Loucy (cell line): ENCODE measurements around the gene S100A9.

Experiments used
- H2AFZ ChIP-seq: fragments of 200-600 bp; sonication (generic); 2 replicates; pipeline ENCODE4 v1.6.0; 2016; ENCODE audit warnings: antibody characterized with exemption, mild to moderate bottlenecking, low read length, moderate library complexity
- H3F3A ChIP-seq: fragments of 200-600 bp; 2 replicates; pipeline ENCODE4 v1.6.0; 2016; ENCODE audit warnings: antibody characterized with exemption, low read depth, mild to moderate bottlenecking
- H3K27me3 ChIP-seq: fragments of 200-600 bp; sonication (generic); 2 replicates; pipeline ENCODE4 v1.6.1; 2014; ENCODE audit warnings: low read length, mild to moderate bottlenecking; ENCODE audit not compliant: insufficient read depth, poor library complexity, severe bottlenecking
- H3K36me3 ChIP-seq: fragments of 200-600 bp; sonication (generic); 2 replicates; pipeline ENCODE4 v1.6.1; 2016; ENCODE audit warnings: low read length; ENCODE audit not compliant: insufficient read depth
- H3K4me1 ChIP-seq: fragments of 200-600 bp; sonication (generic); 2 replicates; pipeline ENCODE4 v1.5.1; 2014; ENCODE audit warnings: low read length, mild to moderate bottlenecking; ENCODE audit not compliant: insufficient read depth, poor library complexity, severe bottlenecking
- H3K4me2 ChIP-seq: fragments of 200-600 bp; sonication (generic); 2 replicates; pipeline ENCODE4 v1.6.0; 2014; ENCODE audit warnings: antibody characterized with exemption, low read length, low read depth, mild to moderate bottlenecking; ENCODE audit not compliant: poor library complexity, severe bottlenecking
- H3K4me3 ChIP-seq: fragments of 200-600 bp; sonication (generic); 2 replicates; pipeline ENCODE4 v1.5.1; 2014; ENCODE audit warnings: low read length, mild to moderate bottlenecking, mixed read lengths; ENCODE audit not compliant: poor library complexity, severe bottlenecking
- H3K79me2 ChIP-seq: fragments of 200-600 bp; sonication (generic); 2 replicates; pipeline ENCODE4 v1.6.1; 2014; ENCODE audit warnings: low read length; ENCODE audit not compliant: insufficient read depth
- H3K9ac ChIP-seq: fragments of 200-600 bp; sonication (generic); 2 replicates; pipeline ENCODE4 v1.6.0; 2014; ENCODE audit warnings: mild to moderate bottlenecking, low read depth, low read length, moderate library complexity; ENCODE audit not compliant: poor library complexity, severe bottlenecking
- H3K9me2 ChIP-seq: fragments of 200-600 bp; sonication (generic); replicated peaks from 2 replicates; pipeline ENCODE4 v1.6.1; 2016; ENCODE audit warnings: low read depth, low read length, mixed read lengths
- H3K9me3 ChIP-seq: fragments of 200-600 bp; sonication (generic); 2 replicates; pipeline ENCODE4 v1.6.1; 2014; ENCODE audit warnings: mild to moderate bottlenecking, antibody characterized with exemption, low read length, low read depth; ENCODE audit not compliant: insufficient read depth
- H4K20me1 ChIP-seq: fragments of 200-600 bp; sonication (generic); 2 replicates; pipeline ENCODE4 v1.6.0; 2014; ENCODE audit warnings: antibody characterized with exemption, low read length, mild to moderate bottlenecking; ENCODE audit not compliant: insufficient read depth, poor library complexity, severe bottlenecking
- CTCF ChIP-seq: fragments of 200-600 bp; sonication (generic); conservative IDR thresholded peaks from 2 replicates; pipeline ENCODE4 v1.5.1; 2014; ENCODE audit warnings: mild to moderate bottlenecking, antibody characterized with exemption, low read length
- EZH2phosphoT487 ChIP-seq: fragments of 200-600 bp; IDR thresholded peaks from 2 replicates; pipeline ENCODE4 v1.6.1; 2018; ENCODE audit warnings: antibody characterized with exemption, mild to moderate bottlenecking, moderate library complexity, borderline replicate concordance

The S100A9 gene

GRCh38 chr1:153367090-153367489, 9.4 kb downstream of the S100A9 start:
- Histone ChIP-seq H3K27me3 (peaks cover 7% of the 10 kb centered on the region), H3K9me2 (no peaks in the 10 kb centered on the region)
- TF ChIP-seq CTCF (no peak), EZH2phosphoT487 (no peak)

DNA sequence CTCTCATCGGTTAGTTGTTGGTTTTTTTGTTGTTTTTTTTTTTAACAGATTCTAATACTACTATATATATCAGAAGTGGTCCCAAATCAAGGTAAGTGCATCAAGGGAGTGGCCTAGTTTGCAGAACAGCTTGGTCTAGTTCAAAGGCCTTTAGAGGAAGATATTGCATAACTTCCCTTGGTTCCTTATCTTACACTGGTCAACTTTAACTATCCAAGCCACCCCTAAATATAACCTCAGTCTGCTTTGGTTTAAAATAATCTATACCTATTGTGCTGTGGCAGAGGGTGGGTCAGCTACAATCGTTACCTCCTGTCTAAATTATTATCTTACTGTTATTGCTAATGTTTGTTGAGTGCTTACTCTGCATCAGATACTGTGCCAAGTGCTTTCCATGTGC, 10.8 kb downstream of the S100A9 start:
- Histone ChIP-seq H3K36me3 (no peaks in the 10 kb centered on the region), H3K27me3 (peaks cover 7% of the 10 kb centered on the region), H3K79me2 (no peaks in the 10 kb centered on the region), H3K9me2 (no peaks in the 10 kb centered on the region), H3K4me1 (no peaks in the 10 kb centered on the region), H3F3A (no peaks in the 10 kb centered on the region), H3K9ac (no peak overlapping the region), H2AFZ (no peak overlapping the region), H4K20me1 (no peaks in the 10 kb centered on the region), H3K4me2 (no peak overlapping the region), H3K4me3 (no peak overlapping the region), H3K9me3 (no peaks in the 10 kb centered on the region)
- no peak for TF ChIP-seq EZH2phosphoT487
- TF ChIP-seq CTCF: no peak

More at GRCh38 chr1:153367090-153367489, 9.4 kb downstream of the S100A9 start:
- Histone ChIP-seq H3K9ac (no peak overlapping the region), H3F3A (no peaks in the 10 kb centered on the region), H3K4me3 (no peak overlapping the region), H3K36me3 (no peaks in the 10 kb centered on the region), H3K4me2 (no peak overlapping the region), H3K4me1 (no peaks in the 10 kb centered on the region), H4K20me1 (no peaks in the 10 kb centered on the region), H3K9me3 (no peaks in the 10 kb centered on the region), H3K79me2 (no peaks in the 10 kb centered on the region), H2AFZ (no peak overlapping the region)

DNA sequence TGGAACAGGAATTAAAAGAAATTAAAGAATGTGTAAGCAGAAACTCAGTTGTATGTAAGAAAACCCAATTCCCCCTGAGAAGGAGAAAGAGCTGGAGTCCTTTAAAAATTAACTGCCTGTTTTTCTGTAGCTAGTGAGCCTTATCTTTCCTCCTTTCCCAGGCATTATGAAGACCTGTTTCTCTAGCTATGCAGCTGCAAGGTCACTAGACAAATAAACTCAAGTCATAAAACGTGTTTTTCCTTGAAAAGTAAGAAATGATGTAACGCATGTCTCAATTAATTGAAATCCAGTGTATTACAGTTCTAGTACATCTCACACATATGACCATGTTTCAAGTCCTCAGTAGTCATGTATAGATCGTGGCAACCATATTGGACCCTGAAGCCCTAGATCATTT, 12.5 kb downstream of the S100A9 start:
- Histone ChIP-seq H3K4me1 (no peaks in the 10 kb centered on the region), H2AFZ (no peak overlapping the region), H3K27me3 (peaks cover 7% of the 10 kb centered on the region), H3K9me3 (no peaks in the 10 kb centered on the region), H3K9ac (no peak overlapping the region), H4K20me1 (no peaks in the 10 kb centered on the region), H3K36me3 (no peaks in the 10 kb centered on the region), H3K9me2 (no peaks in the 10 kb centered on the region), H3K4me3 (no peak overlapping the region), H3K4me2 (no peak overlapping the region), H3K79me2 (no peaks in the 10 kb centered on the region), H3F3A (no peaks in the 10 kb centered on the region)
- TF ChIP-seq CTCF (no peak), EZH2phosphoT487 (no peak)
